Neural crest cell (in vitro differentiated cells): ENCODE measurements around the gene SBF2. TPM values are rescaled to one million over a fixed set of nuclear protein-coding genes. Genes with fewer than 3 reads are reported as not detected.
"Not testable (repeated sequence)": the region's sequence is repeated elsewhere in the genome, so short reads cannot be mapped to it uniquely, and the experiment has no call there.

ENCODE experiments used
- DNase-seq: peaks from one replicate; pipeline ENCODE4 v3.0.0; 2021; ENCODE audit warnings: low read depth, mixed read lengths, low spot score
- H3K27ac Mint-ChIP-seq: one replicate; pipeline ENCODE4 v1.8.0; 2021; ENCODE audit warnings: mild to moderate bottlenecking, mixed read lengths; ENCODE audit not compliant: unreplicated experiment
- H3K27me3 Mint-ChIP-seq: 2 replicates; pipeline ENCODE4 v1.8.0; 2021; ENCODE audit warnings: low read depth, mild to moderate bottlenecking, mixed read lengths
- H3K36me3 Mint-ChIP-seq: 2 replicates; pipeline ENCODE4 v1.8.0; 2021; ENCODE audit warnings: low read depth, mild to moderate bottlenecking, mixed read lengths
- H3K4me1 Mint-ChIP-seq: 2 replicates; pipeline ENCODE4 v1.8.0; 2021; ENCODE audit warnings: mixed read lengths
- H3K4me3 Mint-ChIP-seq: one replicate; pipeline ENCODE4 v1.8.0; 2021; ENCODE audit warnings: mild to moderate bottlenecking, mixed read lengths
- H3K9me3 Mint-ChIP-seq: 2 replicates; pipeline ENCODE4 v1.8.0; 2021; ENCODE audit warnings: mixed read lengths
- total RNA-seq: library from RNA; stranded (reverse); gene quantifications from 2 replicates; pipeline ENCODE4 v1.2.1, GENCODE V29; 2021
- TF ChIP-seq, protein P1 (sequence below): fragments of 200-600 bp; sonication (generic); conservative IDR thresholded peaks from 2 replicates; pipeline ENCODE4 v1.5.0; 2021; ENCODE audit warnings: antibody characterized with exemption, mild to moderate bottlenecking

Gene SBF2
- total RNA-seq, 1 donor from 2014 or later = 30.2 TPM

- H3K9me3 Mint-ChIP-seq = peaks cover 10% of the 10 kb centered on the region
- H3K27ac Mint-ChIP-seq = no peak overlapping the region
- H3K4me3 Mint-ChIP-seq = no peak overlapping the region
- H3K27me3 Mint-ChIP-seq = no peaks in the 10 kb centered on the region
- no peak for DNase-seq
- TF ChIP-seq, protein P1, sequence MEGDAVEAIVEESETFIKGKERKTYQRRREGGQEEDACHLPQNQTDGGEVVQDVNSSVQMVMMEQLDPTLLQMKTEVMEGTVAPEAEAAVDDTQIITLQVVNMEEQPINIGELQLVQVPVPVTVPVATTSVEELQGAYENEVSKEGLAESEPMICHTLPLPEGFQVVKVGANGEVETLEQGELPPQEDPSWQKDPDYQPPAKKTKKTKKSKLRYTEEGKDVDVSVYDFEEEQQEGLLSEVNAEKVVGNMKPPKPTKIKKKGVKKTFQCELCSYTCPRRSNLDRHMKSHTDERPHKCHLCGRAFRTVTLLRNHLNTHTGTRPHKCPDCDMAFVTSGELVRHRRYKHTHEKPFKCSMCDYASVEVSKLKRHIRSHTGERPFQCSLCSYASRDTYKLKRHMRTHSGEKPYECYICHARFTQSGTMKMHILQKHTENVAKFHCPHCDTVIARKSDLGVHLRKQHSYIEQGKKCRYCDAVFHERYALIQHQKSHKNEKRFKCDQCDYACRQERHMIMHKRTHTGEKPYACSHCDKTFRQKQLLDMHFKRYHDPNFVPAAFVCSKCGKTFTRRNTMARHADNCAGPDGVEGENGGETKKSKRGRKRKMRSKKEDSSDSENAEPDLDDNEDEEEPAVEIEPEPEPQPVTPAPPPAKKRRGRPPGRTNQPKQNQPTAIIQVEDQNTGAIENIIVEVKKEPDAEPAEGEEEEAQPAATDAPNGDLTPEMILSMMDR = no peak
- H3K36me3 Mint-ChIP-seq = peaks cover 21% of the 10 kb centered on the region
- H3K4me1 Mint-ChIP-seq = no peaks in the 10 kb centered on the region
Observed at GRCh38 chr11:10130875-10131274, 163.1 kb downstream of the SBF2 start.

DNA sequence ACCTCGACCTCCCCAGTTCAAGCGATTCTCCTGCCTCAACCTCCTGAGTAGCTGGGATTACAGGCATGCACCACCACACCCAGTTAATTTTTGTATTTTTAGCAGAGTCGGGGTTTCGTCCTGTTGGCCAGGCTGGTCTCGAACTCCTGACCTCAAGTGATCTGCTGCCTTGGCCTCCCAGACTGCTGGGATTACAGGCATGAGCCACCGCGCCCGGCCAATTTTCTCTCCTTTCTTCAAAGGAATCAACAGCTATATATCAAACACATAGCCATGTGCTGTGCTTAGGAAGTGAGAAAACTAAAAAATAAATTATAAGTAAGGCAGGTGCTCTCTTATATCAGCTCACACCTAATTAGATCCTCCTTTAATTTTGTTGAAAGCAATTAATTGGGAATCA, 164.8 kb downstream of the SBF2 start:
- H3K9me3 Mint-ChIP-seq, H3K27me3 Mint-ChIP-seq, H3K27ac Mint-ChIP-seq, DNase-seq, H3K4me1 Mint-ChIP-seq, H3K4me3 Mint-ChIP-seq: not testable (repeated sequence)
- peaks cover 13% of the 10 kb centered on the region for H3K36me3 Mint-ChIP-seq

DNA sequence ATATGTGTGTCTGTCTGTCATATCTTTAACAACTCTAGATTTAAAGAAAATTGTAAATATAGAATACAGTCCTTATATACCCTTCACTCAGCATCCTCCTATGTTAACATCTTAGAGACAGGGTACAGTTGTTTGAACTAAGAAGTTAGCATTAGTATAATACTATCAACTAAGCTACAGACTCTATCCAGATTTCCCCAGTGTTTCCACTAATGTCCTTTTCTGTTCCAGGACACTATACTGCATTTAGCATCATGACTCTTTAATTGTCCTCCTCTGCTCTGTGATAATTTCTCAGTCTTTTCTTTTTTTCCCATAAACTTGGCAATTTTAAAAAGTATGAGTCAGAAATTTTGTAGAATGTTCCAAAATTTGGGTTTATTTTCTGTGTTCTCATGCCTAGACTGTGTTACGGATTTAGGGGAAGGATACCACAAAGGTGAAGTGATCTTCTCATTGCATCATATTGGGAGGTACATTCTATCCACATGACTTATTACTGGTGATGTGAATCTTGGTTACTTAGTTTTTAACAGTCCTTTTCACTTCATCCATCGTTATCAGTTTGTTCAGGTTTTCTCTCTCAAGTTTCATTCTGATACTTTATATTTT, 168.4 kb downstream of the SBF2 start:
- no peak for DNase-seq
- no peaks in the 10 kb centered on the region for H3K9me3 Mint-ChIP-seq
- H3K27ac Mint-ChIP-seq = no peak overlapping the region
- H3K36me3 Mint-ChIP-seq = peaks cover 2% of the 10 kb centered on the region
- no peaks in the 10 kb centered on the region for H3K4me1 Mint-ChIP-seq
- no peaks in the 10 kb centered on the region for H3K27me3 Mint-ChIP-seq
- TF ChIP-seq, protein P1 = no peak
- no peak overlapping the region for H3K4me3 Mint-ChIP-seq

- Mint-ChIP-seq H3K27me3 (no peaks in the 10 kb centered on the region), H3K9me3 (no peaks in the 10 kb centered on the region), H3K36me3 (no peaks in the 10 kb centered on the region), H3K4me3 (no peak overlapping the region), H3K4me1 (peaks cover 6% of the 10 kb centered on the region), H3K27ac (no peak overlapping the region)
- no peak for DNase-seq
- TF ChIP-seq, protein P1 = no peak
Observed at GRCh38 chr11:10122326-10123197, 171.5 kb downstream of the SBF2 start.

- Mint-ChIP-seq H3K27ac (no peak overlapping the region), H3K9me3 (peaks cover 3% of the 10 kb centered on the region), H3K4me1 (peaks cover 6% of the 10 kb centered on the region), H3K27me3 (no peaks in the 10 kb centered on the region), H3K4me3 (no peak overlapping the region), H3K36me3 (peaks cover 3% of the 10 kb centered on the region)
- TF ChIP-seq, protein P1 = no peak
- no peak for DNase-seq
Observed at GRCh38 chr11:10118865-10119264, 175.2 kb downstream of the SBF2 start.
